ENCODE data around the gene NOP58.

DNA sequence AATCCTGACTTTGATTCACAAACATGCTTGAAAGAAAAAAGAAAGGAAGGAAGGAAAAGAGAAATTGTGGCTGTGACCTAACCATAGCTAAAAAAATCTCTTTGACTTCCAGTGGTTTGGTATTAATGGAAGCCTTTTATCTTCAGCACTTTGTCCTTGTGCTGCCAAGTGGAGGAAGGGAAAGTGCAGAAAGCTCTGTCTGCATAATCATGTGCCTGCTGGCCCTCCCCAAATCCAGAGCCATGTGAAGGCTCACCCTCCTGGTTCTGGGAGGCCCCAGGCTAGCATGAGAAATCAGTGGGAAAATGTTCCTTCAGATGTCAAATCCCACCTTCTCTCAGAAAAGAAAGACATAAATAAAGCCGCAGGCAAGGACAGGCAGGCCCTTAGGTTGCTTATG is 62.3 kb downstream of the NOP58 start:
- TF ChIP-seq, protein P1, sequence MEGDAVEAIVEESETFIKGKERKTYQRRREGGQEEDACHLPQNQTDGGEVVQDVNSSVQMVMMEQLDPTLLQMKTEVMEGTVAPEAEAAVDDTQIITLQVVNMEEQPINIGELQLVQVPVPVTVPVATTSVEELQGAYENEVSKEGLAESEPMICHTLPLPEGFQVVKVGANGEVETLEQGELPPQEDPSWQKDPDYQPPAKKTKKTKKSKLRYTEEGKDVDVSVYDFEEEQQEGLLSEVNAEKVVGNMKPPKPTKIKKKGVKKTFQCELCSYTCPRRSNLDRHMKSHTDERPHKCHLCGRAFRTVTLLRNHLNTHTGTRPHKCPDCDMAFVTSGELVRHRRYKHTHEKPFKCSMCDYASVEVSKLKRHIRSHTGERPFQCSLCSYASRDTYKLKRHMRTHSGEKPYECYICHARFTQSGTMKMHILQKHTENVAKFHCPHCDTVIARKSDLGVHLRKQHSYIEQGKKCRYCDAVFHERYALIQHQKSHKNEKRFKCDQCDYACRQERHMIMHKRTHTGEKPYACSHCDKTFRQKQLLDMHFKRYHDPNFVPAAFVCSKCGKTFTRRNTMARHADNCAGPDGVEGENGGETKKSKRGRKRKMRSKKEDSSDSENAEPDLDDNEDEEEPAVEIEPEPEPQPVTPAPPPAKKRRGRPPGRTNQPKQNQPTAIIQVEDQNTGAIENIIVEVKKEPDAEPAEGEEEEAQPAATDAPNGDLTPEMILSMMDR (IDR thresholded peaks at IDR 0.05): no peak
- TF ChIP-seq POLR2AphosphoS5 (IDR thresholded peaks at IDR 0.05) (no peak), POLR2A (IDR thresholded peaks at IDR 0.05) (no peak)
